ENCODE data around the gene DUOX2.
"Not testable (repeated sequence)": the region's sequence is repeated elsewhere in the genome, so short reads cannot be mapped to it uniquely, and the experiment has no call there.

Gene DUOX2

DNA sequence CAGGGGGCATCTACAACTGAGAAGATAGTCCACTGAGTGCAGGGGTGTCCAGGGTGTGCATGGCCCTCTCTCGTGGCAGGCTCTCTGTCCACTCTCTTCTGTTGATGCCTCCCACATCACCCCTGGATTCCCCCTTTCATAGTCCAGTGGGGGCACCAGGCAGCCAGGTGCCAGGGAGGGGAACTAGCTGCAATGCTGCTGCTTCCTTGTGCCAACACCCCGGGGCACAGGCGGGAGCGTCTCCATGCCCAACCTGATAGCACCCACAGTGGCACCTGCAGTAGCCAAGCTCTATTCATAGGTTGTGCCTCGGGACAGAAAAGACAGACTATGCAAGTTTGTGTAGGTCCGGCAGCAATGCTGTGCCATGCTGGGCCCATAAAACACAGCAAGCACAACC lies 11.7 kb downstream of the DUOX2 start:
- DNase-seq (ENCODE audit: insufficient read length, low spot score) (no peak), FAIRE-seq (no peak)

DNA sequence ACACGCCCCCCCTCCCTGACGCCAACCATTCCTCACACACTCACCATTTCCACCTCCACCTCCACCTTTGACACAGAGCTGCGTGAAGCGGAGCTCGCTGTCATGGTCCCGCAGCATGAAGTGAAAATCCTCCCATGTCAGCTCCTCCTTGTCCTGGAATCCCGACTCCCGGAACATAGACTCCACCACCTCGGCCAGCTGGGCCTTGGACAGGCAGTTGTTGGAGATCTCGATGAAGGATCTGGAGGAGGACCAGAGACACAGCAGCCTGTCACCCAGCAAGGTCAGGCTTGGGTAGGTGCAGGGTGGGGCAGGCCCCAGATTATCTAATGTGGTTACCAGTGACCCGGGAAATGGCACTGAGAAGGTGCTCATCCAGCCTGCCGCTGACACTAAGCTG lies 12.2 kb downstream of the DUOX2 start:
- FAIRE-seq: no peak
- no peak for DNase-seq (ENCODE audit: insufficient read length, low spot score)

DNA sequence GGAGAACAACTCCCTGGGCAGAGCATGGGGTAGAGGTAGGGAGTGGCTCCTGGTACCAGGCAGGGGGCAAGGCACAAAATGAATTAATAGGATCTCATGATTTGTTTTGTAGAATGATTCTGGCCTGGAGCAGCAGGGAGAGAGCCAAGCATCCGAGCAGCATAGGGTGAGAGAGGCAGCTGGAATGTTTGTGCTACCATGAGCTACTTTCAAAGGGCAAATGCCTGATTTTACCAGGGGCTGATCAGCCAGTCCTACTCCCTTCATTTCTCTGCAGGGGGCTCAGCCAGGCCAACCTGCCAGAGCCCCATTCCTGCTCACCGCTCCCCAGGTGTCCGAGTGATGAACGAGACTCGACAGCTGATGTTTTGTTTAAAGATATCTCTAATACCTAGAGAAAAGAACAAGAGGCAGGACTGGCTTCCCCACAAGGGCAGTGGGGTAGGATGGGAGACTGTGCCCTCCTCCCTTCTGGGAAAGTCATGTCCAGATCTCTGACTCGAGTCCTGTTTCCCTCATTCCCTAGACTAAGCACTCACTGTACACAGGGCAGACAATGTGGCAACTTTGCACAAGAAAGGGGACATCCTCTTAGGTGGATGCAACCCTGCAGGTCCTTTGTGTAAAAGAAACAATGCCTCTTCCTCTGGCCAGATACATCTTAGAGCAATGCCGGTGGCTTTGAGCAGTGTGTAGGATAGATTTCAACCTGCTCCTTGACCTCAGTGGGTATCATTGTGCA lies 12.9 kb downstream of the DUOX2 start:
- DNase-seq (ENCODE audit: insufficient read length, low spot score) (no peak), FAIRE-seq (no peak)

DNA sequence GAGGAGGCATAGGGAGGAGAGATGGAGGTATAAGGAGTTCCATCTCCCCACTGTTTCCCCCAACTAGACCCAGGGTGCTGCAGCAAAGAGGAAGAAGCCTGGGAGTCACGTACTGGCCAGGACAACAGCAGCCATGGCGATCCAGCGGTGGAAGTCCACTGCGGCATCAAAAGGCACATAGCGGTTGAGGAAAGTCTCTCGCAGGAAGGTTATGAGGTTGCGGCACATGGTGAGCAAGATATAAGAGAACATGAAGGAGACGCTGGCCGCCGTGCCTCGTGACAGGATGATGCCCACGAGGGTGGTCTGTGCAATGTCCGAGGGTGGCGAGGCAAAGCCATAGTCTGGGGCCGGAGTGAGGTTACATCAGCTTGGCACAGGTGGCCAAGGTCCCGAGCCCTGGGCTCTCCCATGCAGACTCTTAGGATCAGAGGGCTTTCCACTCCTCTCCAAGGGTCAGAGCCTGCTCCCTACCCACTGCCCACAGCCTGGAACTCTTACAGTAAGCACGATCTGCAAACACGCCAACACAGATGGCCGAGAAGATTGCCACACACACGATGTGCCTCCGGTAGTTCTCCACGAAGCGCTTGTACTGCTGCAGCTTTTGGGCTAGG lies 14.3 kb downstream of the DUOX2 start:
- DNase-seq (ENCODE audit: insufficient read length, low spot score) (no peak), FAIRE-seq (no peak)

DNA sequence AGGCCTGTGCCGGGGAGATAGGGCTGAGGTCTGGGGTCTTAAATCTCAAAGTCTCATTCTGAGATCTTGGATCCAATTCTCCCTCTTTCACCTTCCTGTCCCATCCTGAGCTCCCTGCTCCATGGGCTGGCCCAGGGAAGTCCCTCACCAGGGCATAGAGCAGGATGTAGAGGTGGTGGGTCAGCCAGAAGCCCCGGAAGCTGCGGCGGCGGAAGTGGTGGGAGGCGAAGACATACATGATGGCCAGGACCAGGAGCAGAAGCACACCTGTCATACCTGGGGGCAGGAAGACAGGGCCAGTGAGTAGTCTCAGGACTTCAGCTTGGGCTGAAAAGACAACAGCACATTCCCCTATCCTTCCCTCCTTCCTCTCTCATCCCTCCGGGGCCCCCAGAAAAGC lies 16.5 kb downstream of the DUOX2 start:
- FAIRE-seq: no peak
- no peak for DNase-seq (ENCODE audit: insufficient read length, low spot score)

DNA sequence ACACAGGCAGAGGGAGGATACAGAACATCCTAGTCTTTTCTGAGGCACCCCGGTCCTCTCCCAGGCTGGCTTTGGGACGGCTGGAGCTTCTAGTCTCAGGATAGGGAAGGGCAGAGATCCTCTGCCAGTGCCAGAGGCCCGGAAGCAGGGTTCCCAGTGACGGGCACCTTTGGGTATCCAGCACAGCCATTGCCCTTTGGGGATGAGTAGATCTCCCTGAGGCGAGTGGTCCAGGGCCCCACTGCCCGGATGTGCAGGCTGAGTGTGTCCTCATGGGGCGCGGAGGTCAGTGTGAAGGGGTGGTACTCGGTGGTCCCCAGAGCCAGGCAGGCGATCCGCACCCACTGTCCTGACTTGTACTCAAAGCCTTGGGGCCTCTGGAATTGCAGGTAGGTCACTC lies 18.3 kb downstream of the DUOX2 start:
- no peak for DNase-seq (ENCODE audit: insufficient read length, low spot score)
- no peak for FAIRE-seq

DNA sequence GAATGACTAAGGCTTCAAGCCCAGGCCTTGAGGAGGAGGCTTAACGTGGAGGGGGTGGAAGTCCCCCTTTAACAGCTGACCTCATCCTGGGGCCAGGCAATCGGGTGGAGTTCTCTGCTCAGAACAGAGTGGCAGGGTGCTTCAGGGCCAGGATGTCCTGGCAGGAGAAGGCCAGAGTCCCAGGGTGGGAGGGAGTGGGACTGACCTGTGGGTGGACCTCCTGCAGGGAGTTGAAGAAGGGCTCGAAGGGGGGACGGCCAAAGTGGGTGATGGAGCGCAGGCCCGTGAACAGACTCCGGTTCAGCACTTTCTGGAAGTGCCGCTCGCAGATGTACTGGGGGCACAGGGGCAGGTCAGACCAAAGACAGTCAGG lies 19.6 kb downstream of the DUOX2 start:
- DNase-seq (ENCODE audit: insufficient read length, low spot score) (no peak), FAIRE-seq (no peak)

DNA sequence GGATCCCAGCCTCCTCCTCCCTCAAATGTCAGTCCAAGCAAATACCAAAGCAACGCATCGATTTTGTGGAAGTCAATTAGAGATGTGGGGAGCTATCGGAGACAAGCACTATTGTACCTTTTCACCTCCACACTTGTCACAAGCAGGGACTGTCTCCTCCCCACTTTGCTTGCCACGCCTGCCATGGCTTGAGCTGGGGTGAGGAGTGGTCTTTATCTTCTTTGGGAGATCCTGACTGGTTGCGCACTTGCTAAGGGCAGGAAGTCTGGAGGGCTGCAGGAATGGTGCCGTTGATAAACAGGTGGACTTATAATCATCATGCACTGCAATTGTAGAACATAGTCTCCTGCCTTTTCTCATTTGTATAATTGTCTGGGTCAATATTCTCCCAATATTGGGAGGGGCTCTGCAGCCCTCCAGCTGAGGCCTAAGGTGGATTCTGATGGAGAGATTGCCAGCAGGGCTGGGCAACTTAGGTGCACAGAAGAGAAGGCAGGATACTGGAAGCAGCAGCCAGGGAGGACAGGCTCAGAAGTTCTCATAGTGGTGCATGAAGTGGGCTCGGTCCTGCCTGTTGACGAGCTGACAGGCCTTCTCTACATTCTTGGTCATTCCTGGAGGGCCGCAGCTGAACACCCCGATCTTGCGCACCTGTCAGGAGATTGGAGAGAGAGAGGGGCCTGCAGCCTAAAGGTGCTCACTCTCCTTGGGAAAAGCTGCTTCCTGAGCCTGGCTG lies 20.2 kb downstream of the DUOX2 start:
- no peak for FAIRE-seq
- no peak for DNase-seq (ENCODE audit: insufficient read length, low spot score)

DNA sequence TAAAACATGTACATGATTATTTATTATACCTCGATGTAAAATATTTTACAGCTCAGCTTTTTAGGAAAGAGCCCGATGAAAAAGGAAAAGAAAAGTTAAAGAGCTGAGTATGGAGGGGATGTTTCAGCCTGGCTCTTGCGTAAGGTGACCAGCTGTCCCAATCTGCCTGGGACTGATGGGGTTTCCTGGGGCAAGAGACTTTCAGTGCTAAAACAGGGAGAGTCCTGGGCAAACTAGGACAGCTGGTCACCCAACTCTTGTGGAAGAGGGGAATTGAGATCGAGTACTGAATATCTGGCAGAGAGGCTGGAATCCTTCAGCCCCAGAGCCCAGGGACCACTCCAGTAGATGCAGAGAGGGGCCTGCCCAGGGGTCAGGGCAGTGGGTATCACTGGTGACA lies 21.0 kb downstream of the DUOX2 start:
- FAIRE-seq (no peak), DNase-seq (ENCODE audit: insufficient read length, low spot score) (no peak)

DNA sequence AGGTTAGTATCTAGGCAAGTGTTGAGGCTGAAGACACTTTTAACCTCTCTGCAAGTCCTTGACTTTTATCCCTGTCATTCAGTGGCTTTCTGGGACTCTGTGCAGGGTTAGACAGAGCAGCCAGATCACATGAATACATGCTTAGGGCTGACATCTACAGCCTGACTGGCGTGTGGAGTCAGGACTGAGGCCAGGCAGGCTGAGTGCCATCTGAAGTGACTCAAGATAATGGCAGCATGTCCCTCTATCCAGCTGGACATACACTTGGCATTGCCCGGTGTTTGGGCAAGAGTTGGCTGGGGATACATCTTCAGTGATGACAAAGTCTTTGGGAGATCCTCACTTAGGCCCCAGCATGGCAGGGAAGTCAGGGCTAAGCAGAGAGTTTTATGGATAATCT lies 22.4 kb downstream of the DUOX2 start:
- no peak for DNase-seq (ENCODE audit: insufficient read length, low spot score)
- no peak for FAIRE-seq

DNA sequence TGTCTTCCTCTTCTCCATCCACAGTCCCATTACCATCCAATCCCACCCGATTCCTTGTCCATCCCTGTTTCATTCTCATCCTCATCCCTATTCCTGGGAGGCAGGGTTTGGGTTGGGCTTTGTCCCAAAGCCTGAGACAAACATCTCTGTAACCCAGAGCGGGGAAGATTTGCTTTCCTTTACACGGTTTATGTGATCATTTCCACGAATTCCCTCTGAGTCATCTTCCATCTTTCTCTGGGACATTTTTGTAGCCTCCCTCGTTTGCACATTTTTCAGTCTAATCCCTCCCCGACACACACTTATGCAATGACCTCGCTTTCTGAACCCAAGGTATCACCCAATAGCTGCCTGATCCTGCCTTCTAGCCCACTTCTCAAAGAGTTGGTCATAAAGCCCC lies 22.8 kb downstream of the DUOX2 start:
- DNase-seq (ENCODE audit: insufficient read length, low spot score): no peak
- FAIRE-seq: no peak

DNA sequence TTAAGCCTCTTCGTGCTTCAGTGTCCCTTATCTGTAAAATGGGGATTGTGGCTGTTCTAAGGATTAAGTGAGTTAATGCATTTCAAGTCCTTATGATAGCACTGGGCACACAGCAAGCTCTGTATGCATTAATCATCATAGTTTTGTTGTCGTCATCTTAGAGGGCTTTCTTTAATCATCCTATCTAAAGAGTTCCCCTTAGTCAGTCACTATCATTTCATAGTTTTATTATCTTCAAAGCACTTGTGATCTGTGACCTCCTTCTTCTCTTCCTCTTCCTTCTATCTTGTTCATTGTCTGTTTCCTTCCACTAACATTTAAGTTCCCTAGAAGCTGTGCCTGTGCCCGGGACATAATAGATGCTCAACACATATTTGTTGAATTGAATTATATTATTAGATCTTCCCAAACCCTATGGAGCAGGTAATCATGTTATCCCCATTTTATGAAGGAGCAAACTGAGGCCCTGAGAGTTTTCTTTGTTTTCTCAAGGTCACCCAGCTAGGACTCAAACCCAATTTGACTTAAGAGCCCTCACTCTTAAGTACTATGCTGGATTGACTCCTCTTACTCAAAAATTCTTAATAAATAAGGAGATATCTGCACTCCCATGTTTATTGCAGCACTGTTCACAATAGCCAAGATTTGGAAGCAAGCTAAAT lies 24.1 kb downstream of the DUOX2 start:
- DNase-seq (ENCODE audit: insufficient read length, low spot score): no peak
- no peak for FAIRE-seq

DNA sequence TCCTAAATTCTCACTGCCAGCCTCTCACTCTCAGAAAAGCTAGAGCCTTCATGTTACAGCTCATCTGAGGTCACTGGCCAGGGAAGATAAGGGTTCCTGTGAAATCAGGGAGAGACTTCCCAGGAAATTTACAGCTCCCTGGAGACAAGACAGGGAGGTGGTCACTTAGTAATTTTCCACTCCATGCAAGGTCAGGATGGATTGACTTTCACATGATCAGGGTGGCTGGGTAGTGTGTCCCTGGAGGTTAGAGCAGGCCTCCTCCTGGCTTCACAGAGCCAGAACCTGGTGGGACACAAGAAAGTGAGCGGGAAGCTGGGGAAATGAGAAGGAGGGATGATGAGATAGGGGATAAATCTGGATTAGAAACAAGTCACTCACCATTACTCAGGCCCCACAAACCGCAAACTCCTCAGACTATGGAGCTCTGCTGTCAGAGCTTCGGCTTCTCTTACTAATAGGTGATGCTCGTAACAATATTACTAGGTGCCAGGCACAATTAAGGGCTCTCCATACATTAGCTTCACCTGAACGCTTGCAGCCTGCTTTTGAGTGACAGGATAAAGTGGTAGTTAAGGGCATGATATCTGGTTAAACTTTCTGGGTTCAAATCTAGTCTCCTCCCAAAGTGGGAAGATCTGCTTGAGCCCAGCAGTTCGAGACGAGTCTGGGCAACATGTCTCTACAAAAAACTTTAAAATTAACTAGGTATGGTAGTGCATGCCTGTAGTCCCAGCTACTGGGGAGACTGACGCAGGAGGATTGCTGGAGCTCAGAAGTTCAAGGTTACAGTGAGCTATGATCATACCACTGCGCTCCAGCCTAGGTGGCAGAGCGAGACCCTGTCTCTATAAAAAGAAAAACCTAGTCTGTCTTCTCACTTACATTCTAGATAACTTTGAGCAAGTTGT lies 24.9 kb downstream of the DUOX2 start:
- DNase-seq (ENCODE audit: insufficient read length, low spot score): no peak
- FAIRE-seq: no peak

DNA sequence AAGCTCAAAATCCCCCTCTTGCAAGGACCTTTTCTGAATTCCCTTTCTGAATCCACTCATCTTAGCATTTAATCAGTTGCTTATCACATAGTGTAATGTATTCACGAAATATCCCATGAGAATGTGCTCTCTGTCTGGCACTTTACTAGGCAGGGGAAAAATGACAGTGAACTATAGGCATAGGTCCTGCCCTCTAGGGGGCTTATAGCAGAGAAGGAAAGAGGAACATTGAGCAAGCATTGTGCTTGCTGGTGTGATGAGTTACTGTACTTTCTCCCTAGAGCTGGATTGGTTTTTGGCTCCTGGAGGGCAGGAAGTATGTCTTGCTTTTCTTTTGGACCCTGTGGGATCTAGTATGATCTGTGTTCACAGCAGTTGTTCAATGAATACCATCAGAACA lies 26.5 kb downstream of the DUOX2 start:
- FAIRE-seq (no peak), DNase-seq (ENCODE audit: insufficient read length, low spot score) (no peak)

DNA sequence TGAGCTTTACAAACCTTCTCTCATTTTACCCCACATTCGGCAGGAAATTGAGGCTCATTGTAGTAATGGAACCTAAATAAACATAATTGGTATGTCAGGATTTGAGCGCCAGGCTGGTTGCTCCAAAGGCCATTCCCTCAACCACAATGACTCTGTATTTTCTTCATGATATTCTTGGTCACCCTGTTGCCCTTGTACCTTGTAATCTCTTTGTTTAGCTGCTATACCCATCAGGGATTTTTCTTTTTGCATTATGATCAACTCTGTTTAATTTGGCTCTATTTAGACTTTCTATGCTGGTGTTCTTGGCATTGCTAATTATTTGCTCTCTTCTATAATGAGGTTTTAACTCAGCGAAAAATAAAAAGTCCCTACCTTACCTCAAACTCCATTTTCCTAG lies 29.8 kb downstream of the DUOX2 start:
- FAIRE-seq (no peak), DNase-seq (ENCODE audit: insufficient read length, low spot score) (no peak)

DNA sequence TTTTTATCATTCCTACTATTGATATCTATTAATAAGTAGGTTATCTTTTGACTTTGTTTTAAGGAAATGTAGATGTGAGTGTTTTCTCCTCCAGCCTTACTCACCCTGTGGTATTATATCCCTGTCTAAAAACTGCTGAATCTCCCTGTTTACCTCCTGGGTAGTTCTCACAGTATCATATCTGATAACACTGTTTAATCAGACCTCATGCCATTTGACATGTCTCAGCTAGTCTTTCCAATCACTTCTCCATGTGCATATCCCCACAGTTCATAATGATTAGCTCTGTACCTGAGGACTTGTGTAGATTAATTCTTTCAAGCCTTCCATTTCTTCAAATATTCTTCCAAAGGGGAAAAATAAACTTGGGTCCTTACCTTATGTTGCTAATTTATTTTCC lies 30.7 kb downstream of the DUOX2 start:
- FAIRE-seq: no peak
- DNase-seq (ENCODE audit: insufficient read length, low spot score): no peak

DNA sequence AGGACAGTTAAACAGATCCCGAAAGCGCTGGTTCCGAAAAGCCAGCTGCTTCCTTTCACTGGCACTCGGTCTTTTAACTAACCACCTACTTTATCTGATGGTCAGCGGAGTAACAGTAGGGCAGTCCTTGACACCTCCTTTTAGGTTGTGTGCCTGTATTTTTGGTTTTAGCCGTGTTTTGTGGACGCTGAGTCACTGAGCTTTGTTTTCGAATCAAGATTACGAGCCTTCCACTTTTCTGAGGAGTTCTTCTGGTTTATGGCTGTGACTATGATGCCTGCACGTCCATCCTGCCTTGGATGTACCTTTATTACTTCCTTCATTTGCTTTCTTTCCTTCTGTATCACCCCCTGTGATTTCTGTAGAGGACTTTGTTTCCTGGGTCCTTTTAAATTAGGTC lies 31.6 kb downstream of the DUOX2 start:
- DNase-seq (ENCODE audit: insufficient read length, low spot score); FAIRE-seq: not testable (repeated sequence)

DNA sequence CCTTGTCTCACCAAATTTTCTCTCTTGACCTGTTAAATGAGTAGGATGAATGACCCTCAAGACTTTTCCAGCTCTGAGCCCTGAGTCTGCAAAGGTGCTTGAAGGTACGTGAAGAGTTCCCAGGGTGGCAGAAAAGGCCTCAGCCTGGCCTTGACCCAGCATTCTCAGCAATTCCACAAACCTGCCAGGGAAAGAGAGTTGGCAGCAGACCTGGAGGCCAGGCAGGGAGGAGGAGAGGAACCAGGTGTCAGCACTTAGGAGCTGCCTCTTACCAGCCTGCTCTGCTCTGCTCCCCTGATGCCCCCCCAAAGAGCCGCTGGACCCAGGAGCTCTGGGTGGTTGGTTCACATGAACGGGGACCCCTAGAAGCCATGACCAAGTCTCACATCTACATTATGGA lies 33.4 kb downstream of the DUOX2 start:
- DNase-seq (ENCODE audit: insufficient read length, low spot score); FAIRE-seq: not testable (repeated sequence)

DNA sequence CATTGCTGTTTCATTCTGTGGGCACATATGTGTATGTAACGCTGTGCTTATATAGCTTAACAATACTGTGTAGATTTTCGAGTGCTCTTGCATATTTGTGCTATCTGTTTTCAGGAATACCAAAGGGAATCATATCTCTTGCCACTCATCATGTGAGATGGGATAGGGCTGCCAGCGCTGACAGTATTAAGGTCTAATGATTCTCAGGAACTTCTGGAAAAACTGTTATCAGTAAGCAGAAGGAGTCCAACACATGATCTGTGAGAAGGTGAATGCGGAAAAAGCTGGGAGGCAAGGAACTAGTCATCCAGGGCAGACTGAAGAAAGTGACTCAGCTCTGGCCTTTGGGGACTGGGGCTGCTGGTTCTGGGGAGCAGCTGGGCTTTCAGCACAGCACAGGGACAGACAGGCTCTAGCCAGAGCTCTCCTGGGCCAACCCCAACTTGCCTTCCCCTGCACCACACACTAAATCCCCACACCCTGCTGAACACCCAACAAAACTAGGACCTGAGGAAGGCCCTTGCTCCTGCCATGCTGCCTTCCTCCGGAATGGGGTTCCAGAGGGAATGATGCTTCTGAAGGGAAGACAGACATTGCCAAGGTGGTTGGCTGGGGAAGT lies 34.2 kb downstream of the DUOX2 start:
- FAIRE-seq; DNase-seq (ENCODE audit: insufficient read length, low spot score): not testable (repeated sequence)

DNA sequence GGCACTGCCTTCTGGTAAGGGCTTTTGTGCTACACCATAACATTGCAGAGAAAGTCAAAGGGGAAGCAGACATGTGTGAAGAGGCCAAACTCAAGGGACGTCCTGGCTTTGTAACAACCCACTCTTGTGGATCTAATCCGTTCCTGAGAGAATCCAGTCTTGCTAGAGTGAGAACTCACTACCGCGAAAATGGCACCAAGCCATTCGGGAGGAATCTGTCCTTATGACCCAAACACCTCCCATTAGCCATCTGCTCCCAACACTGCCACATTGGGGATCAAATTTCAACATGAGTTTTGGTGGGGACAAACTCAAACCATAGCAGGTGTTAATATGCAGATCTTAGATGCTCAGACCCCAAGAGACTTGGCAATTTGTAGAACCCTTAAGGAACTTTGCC lies 34.8 kb downstream of the DUOX2 start:
- FAIRE-seq; DNase-seq (ENCODE audit: insufficient read length, low spot score): not testable (repeated sequence)
